GM12873 (cell line): ENCODE results near the gene ZNF436.

Experiments used
- CTCF ChIP-seq: IDR thresholded peaks from 2 replicates; pipeline ENCODE4 v1.5.1; 2012; ENCODE audit warnings: low read depth, mild to moderate bottlenecking, moderate library complexity, low read length, control low read depth; ENCODE audit not compliant: insufficient read depth; ENCODE audit errors: missing control alignments

Gene ZNF436

DNA sequence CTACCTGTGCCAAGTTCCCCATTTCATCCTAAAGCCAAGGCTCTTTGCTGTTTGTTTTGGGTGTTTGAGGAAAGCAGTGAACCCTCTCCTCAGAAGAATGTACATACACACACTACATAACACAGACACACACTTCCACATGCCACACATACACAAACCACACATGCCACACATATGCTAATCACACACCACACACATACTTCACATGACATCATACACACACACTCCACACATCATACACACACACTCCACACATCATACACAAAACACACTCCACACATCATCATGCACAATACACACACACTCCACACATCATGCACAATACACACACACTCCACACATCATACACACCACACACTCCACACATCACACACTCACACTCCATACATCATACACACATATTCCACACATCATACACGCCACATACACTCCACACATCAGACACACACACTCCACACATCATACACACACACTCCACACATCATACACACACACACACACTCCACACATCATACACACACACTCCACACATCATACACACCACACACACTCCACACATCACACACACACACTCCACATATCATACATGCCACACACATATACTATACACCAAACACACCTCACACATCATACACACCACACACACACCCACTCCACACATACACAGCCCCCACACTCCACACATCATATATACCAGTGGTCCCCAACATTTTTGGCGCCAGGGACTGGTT lies 22.7 kb upstream of the ZNF436 start:
- no peak for TF ChIP-seq CTCF

- TF ChIP-seq CTCF, result no peak
Measured at GRCh38 chr1:23389837-23390321, 20.2 kb upstream of the ZNF436 start.

GRCh38 chr1:23387494-23387893 lies 17.9 kb upstream of the ZNF436 start:
- TF ChIP-seq CTCF, result no peak

- TF ChIP-seq CTCF, result no peak
Measured at GRCh38 chr1:23385119-23385621, 15.5 kb upstream of the ZNF436 start.

GRCh38 chr1:23384312-23385058 lies 14.8 kb upstream of the ZNF436 start:
- no peak for TF ChIP-seq CTCF

DNA sequence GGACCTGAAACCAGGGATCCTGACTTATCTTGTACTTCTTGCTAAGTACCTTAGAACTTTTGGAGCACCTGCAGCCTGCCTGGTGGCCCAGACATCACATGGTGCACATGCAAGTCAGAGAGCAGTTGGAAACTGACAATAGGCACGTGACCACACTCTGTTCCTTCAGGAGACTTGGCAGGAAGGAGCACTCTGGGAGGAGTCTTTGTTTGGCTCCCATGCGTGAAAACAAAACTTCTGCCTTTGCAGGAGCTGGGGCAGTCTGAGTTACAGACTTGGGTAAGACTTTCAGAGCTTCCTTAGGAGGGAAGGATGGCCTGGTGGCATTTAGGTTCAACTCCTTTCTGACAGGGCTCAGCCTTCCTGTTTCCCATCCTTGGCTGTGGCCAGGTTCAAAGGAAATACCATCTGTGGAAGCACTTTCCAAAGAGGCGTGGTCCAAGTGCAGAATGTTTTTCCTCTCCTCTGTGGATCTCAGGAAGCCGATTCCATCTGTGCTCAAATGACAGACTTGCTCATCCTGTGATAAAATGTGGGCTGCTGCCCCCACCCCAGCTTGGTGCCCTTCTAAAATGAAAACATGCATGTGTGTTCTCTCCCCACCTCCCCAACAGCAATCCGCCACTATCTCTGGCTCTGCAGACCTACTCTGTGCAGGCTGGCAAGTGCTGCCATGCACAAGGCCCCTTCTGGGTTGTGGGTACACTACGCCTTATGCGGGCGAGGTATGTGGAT lies 14.1 kb upstream of the ZNF436 start:
- no peak for TF ChIP-seq CTCF
